Renal cortex interstitium (tissue), 11 donors: ENCODE measurements around the gene ABR. TPM values are rescaled to one million over a fixed set of nuclear protein-coding genes. Genes with fewer than 3 reads are reported as not detected.
"Not testable (repeated sequence)": the region's sequence is repeated elsewhere in the genome, so short reads cannot be mapped to it uniquely, and the experiment has no call there.

Source experiments
- DNase-seq, 11 donors: peaks; one replicate each; pipeline ENCODE4 v3.0.0-alpha.2; 2013; ENCODE audit warnings: low read depth in 9 of 11, low spot score in 4 of 11; ENCODE audit errors: extremely low read depth in 1 of 11
- polyA plus RNA-seq, 3 donors: library from polyadenylated mRNA; unstranded; fragments of 120-200 nt; gene quantifications; one replicate each; pipeline ENCODE4 v1.2.1, GENCODE V29; 2013; ENCODE audit not compliant: insufficient read length in 3 of 3

The ABR gene
- polyA plus RNA-seq, 3 donors = 57.1 to 65.6 (median 58.5) TPM

GRCh38 chr17:1047177-1047878, 132.5 kb downstream of the ABR start:
- DNase-seq = no peak

GRCh38 chr17:1045456-1045855, 134.3 kb downstream of the ABR start:
- DNase-seq = no peak

- DNase-seq = not testable (repeated sequence)
Observed at GRCh38 chr17:1044387-1045009, 135.3 kb downstream of the ABR start.

- peak in 1 of 11 donors; percentile 49 for DNase-seq
Observed at GRCh38 chr17:1043601-1044251, 136.1 kb downstream of the ABR start.

- DNase-seq = no peak
Observed at GRCh38 chr17:1042486-1042885, 137.3 kb downstream of the ABR start.

GRCh38 chr17:1041746-1042145, 138.0 kb downstream of the ABR start:
- no peak for DNase-seq

- no peak for DNase-seq
Observed at GRCh38 chr17:1040216-1040600, 139.6 kb downstream of the ABR start.

- DNase-seq = no peak
Observed at GRCh38 chr17:1039511-1040215, 140.1 kb downstream of the ABR start.

GRCh38 chr17:1039123-1039507, 140.7 kb downstream of the ABR start:
- DNase-seq = no peak

GRCh38 chr17:1038459-1039122, 141.2 kb downstream of the ABR start:
- DNase-seq = no peak

- DNase-seq = no peak
Observed at GRCh38 chr17:1037238-1037879, 142.4 kb downstream of the ABR start.

- no peak for DNase-seq
Observed at GRCh38 chr17:1036845-1037237, 142.9 kb downstream of the ABR start.

- no peak for DNase-seq
Observed at GRCh38 chr17:1036171-1036844, 143.5 kb downstream of the ABR start.

- DNase-seq = no peak
Observed at GRCh38 chr17:1035546-1036170, 144.1 kb downstream of the ABR start.

GRCh38 chr17:1034652-1035210, 145.1 kb downstream of the ABR start:
- no peak for DNase-seq

- DNase-seq = no peak
Observed at GRCh38 chr17:1033503-1033902, 146.3 kb downstream of the ABR start.

- no peak for DNase-seq
Observed at GRCh38 chr17:1032391-1032790, 147.4 kb downstream of the ABR start.

- DNase-seq = peak in 5 of 11 donors; percentile 60 to 74 (median 63)
Observed at GRCh38 chr17:1031711-1032110, 148.1 kb downstream of the ABR start.
